A549 (cell line): Measurements from ENCODE around the gene CHKA.

Experiments used
- CBX8 ChIP-seq: fragments of 200-600 bp; sonication (generic); IDR thresholded peaks from 2 replicates; pipeline ENCODE4 v1.6.1; 2016
- CTCF ChIP-seq: fragments of >200 bp; sonication (Bioruptor Twin); formaldehyde crosslinking; IDR thresholded peaks from 3 replicates; pipeline ENCODE4 v1.5.1; 2016
- E2F6 ChIP-seq: IDR thresholded peaks from 2 replicates; pipeline ENCODE4 v1.6.1; 2012; ENCODE audit warnings: low read depth, borderline replicate concordance
- ESRRA ChIP-seq: fragments of 150-350 bp; IDR thresholded peaks from 2 replicates; pipeline ENCODE4 v1.6.1; 2014; ENCODE audit warnings: mild to moderate bottlenecking, low read length, borderline replicate concordance
- FOSL2 ChIP-seq, 2 experiments: fragments of 450-650 bp in 1 of 2; fragments of >200 bp in 1 of 2; sonication (Bioruptor Twin) in 1 of 2; formaldehyde crosslinking; IDR thresholded peaks; 2 replicates each; pipeline versions ENCODE4 v1.5.0 to v1.6.1; 2016 to 2020; ENCODE audit warnings: mild to moderate bottlenecking in 1 of 2, moderate library complexity in 1 of 2
- HDAC2 ChIP-seq: fragments of 200-600 bp; sonication (generic); IDR thresholded peaks from 2 replicates; pipeline ENCODE4 v1.6.1; 2016
- JUNB ChIP-seq: fragments of >200 bp; sonication (Bioruptor Twin); formaldehyde crosslinking; IDR thresholded peaks from 2 replicates; pipeline ENCODE4 v1.6.1; 2016
- MAX ChIP-seq: IDR thresholded peaks from 2 replicates; pipeline ENCODE4 v1.6.1; 2012
- NFE2L2 ChIP-seq: fragments of 150-350 bp; conservative IDR thresholded peaks from 2 replicates; pipeline ENCODE4 v1.6.1; 2014; ENCODE audit warnings: low read length
- PHF8 ChIP-seq: fragments of 200-600 bp; sonication (generic); IDR thresholded peaks from 2 replicates; pipeline ENCODE4 v1.6.1; 2016; ENCODE audit warnings: low read depth, mild to moderate bottlenecking, antibody characterized with exemption, moderate library complexity, borderline replicate concordance
- POLR2A ChIP-seq: IDR thresholded peaks from 2 replicates; pipeline ENCODE4 v1.6.1; 2012; ENCODE audit warnings: mild to moderate bottlenecking, low read length
- RARB ChIP-seq: fragments of 250-450 bp; sonication (Bioruptor Pico); IDR thresholded peaks from 2 replicates; pipeline ENCODE4 v1.8.0; 2021; ENCODE audit warnings: mild to moderate bottlenecking, moderate library complexity
- RCOR1 ChIP-seq: fragments of 150-350 bp; IDR thresholded peaks from 2 replicates; pipeline ENCODE4 v1.6.1; 2014; ENCODE audit warnings: antibody characterized with exemption, low read length, low read depth

- TF ChIP-seq HDAC2 = no peak
- no peak for TF ChIP-seq POLR2A
- no peak for TF ChIP-seq CTCF
- no peak for TF ChIP-seq NFE2L2
- no peak for TF ChIP-seq PHF8
- no peak for TF ChIP-seq ESRRA
- no peak for TF ChIP-seq RARB (CRISPR knock-in tag)
- TF ChIP-seq RCOR1 = no peak
- no peak for TF ChIP-seq FOSL2 (IDR thresholded peaks at IDR 0.05)
- TF ChIP-seq FOSL2 (CRISPR knock-in tag; IDR thresholded peaks at IDR 0.05) = no peak
- no peak for TF ChIP-seq MAX
- TF ChIP-seq E2F6 = no peak
- no peak for TF ChIP-seq JUNB
- TF ChIP-seq CBX8 = no peak
Observed at GRCh38 chr11:68153742-68154141, 32.6 kb upstream of the CHKA start.
